ENCODE measurements around the gene SLC66A1. TPM values are rescaled to one million over a fixed set of nuclear protein-coding genes. Genes with fewer than 3 reads are reported as not detected.

The SLC66A1 gene
- total and polyA plus RNA-seq, 2 donors (not counting 3 experiments of a cell fraction or from before 2014, with no cell fraction given), result 15.3 to 32.6 TPM

GRCh38 chr1:19375631-19376400 lies 63.7 kb downstream of the SLC66A1 start:
- Histone ChIP-seq H3K4me2 (ENCODE audit: insufficient read depth, low read length) (no peak overlapping the region), H3K36me3 (ENCODE audit: control insufficient read depth in 2 of 2, extremely low read depth in 1 of 2, insufficient read depth in 2 of 2, low read length in 2 of 2) (peaks cover 6 to 42% of the 10 kb centered on the region in 2 experiments), H3K9ac (replicated peaks; ENCODE audit: extremely low read depth, insufficient read depth, low read length) (no peak overlapping the region), H3K27me3 (ENCODE audit: control insufficient read depth in 2 of 2, insufficient read depth in 2 of 2, low read length in 2 of 2) (no peaks in the 10 kb centered on the region), H3K4me1 (ENCODE audit: control insufficient read depth, extremely low read depth, insufficient read depth, low read length) (no peaks in the 10 kb centered on the region), H4K20me1 (replicated peaks; ENCODE audit: control insufficient read depth, extremely low read depth, insufficient read depth, low read length) (peaks cover 2% of the 10 kb centered on the region), H3K9me1 (replicated peaks; ENCODE audit: control insufficient read depth, extremely low read depth, insufficient read depth, low read length) (no peaks in the 10 kb centered on the region), H3K79me2 (ENCODE audit: control insufficient read depth, insufficient read depth, low read length) (peaks cover 2% of the 10 kb centered on the region), H3K4me3 (replicated peaks in 1 of 3; ENCODE audit: insufficient read depth in 1 of 3, low read depth in 1 of 3, low read length in 3 of 3) (no peak overlapping the region), H3K27ac (ENCODE audit: insufficient read depth, low read depth, low read length) (no peak overlapping the region), H3K9me3 (replicated peaks; ENCODE audit: control insufficient read depth, insufficient read depth, low read length) (no peaks in the 10 kb centered on the region), H2AFZ (ENCODE audit: low read depth, low read length) (no peak overlapping the region)
- intact Hi-C loops (cut with micrococcal nuclease), result no loop called here
- CTCF ChIA-PET, result interaction anchor here (1.1 to 2.1 kb wide), 7 partner anchors 9 to 329 kb away, joined by 3 to 8 read pairs (median 3); no protein-coding TSS in a partner anchor
- POLR2A ChIA-PET, result no interaction called here
- no TSS peak for BruUV-seq (replicated peaks)
- no peak for DNase-seq (ENCODE audit: low read depth, low spot score)
- dilution Hi-C loops (cut with MboI; ENCODE audit: extremely low pct_ligation_motif_present, low sequenced_read_pairs), result no loop called here
- FAIRE-seq, result no peak
- TF ChIP-seq JUN (IDR thresholded peaks at IDR 0.05; ENCODE audit: borderline replicate concordance, insufficient read depth, insufficient read length, low read depth) (no peak), EZH2 (IDR thresholded peaks at IDR 0.05; ENCODE audit: borderline replicate concordance, low read depth, low read length, severe bottlenecking) (no peak), MYC (IDR thresholded peaks at IDR 0.05; ENCODE audit: low read depth, low read length) (no peak), FOS (IDR thresholded peaks at IDR 0.05; ENCODE audit: borderline replicate concordance, insufficient read depth, low read length) (no peak), POLR2A (IDR thresholded peaks at IDR 0.05; ENCODE audit: low read depth, low read length) (no peak), CTCF (IDR thresholded peaks at IDR 0.05; ENCODE audit: extremely low read depth in 1 of 2, insufficient read depth in 1 of 2, low read depth in 1 of 2, low read length in 2 of 2) (no peak), MAX (IDR thresholded peaks at IDR 0.05; ENCODE audit: insufficient read depth, insufficient read length) (no peak), GATA2 (IDR thresholded peaks at IDR 0.05; ENCODE audit: insufficient read depth, insufficient read length, low read depth, low read length) (no peak)

Measured in endothelial cell of umbilical vein (primary cell).